HEK293 (cell line): Measurements from ENCODE around the gene SLC7A14.
A peak's percentile ranks its signal among the peaks of the same experiment; 100 is the strongest.

ENCODE experiments used
- CTCF ChIA-PET: fragments of 350-600 bp; formaldehyde crosslinking; extraction: SDS; loops from one replicate; lab custom pipeline; 2021; ENCODE audit warnings: antibody characterized with exemption; lab: Yijun Ruan, JAX
- POLR2A ChIA-PET: fragments of 300-600 bp; formaldehyde crosslinking; extraction: SDS; loops from one replicate; lab custom pipeline; 2020; ENCODE audit warnings: antibody characterized with exemption, inconsistent platforms; lab: Yijun Ruan, JAX
- H3K27ac ChIP-seq: fragments of 200-500 bp; sonication (Bioruptor generic); 2 replicates; pipeline ENCODE4 v1.5.1; 2014; ENCODE audit warnings: low read depth, low read length, control low read depth, inconsistent platforms; ENCODE audit errors: extremely low read depth
- H3K36me3 ChIP-seq, 2 experiments: fragments of 200-500 bp in 1 of 2; sonication (Bioruptor generic) in 1 of 2; 1 replicate in 1 of 2; 2 replicates in 1 of 2; pipeline ENCODE4 v1.5.1; 2014 to 2017; ENCODE audit warnings: inconsistent platforms in 2 of 2, low read length in 2 of 2; ENCODE audit not compliant: control insufficient read depth in 2 of 2, insufficient read depth in 1 of 2
- H3K4me1 ChIP-seq: fragments of 200-500 bp; sonication (Bioruptor generic); 2 replicates; pipeline ENCODE4 v1.5.1; 2014; ENCODE audit warnings: mild to moderate bottlenecking, low read length, inconsistent platforms; ENCODE audit not compliant: control insufficient read depth, insufficient read depth
- H3K4me3 ChIP-seq: 2 replicates; pipeline ENCODE4 v1.5.1; 2011; ENCODE audit warnings: low read depth, mild to moderate bottlenecking, control low read depth, low read length, moderate library complexity
- H3K9me3 ChIP-seq: fragments of 200-500 bp; sonication (Bioruptor generic); 2 replicates; pipeline ENCODE4 v1.5.1; 2014; ENCODE audit warnings: low read depth, low read length, inconsistent platforms; ENCODE audit not compliant: control insufficient read depth, insufficient read depth
- AEBP2 ChIP-seq: fragments of 450-650 bp; formaldehyde crosslinking; IDR thresholded peaks from 2 replicates; pipeline ENCODE4 v1.5.1; 2016; ENCODE audit warnings: missing biosample characterization, missing genetic modification characterization, borderline replicate concordance
- BCL11B ChIP-seq: fragments of 450-650 bp; formaldehyde crosslinking; IDR thresholded peaks from 2 replicates; pipeline ENCODE4 v1.5.1; 2016; ENCODE audit warnings: low read depth, missing biosample characterization, missing genetic modification characterization
- EGR2 ChIP-seq: fragments of 450-650 bp; formaldehyde crosslinking; IDR thresholded peaks from 2 replicates; pipeline ENCODE4 v1.5.1; 2016; ENCODE audit warnings: low read depth, missing biosample characterization, missing genetic modification characterization
- KLF16 ChIP-seq: fragments of 450-650 bp; formaldehyde crosslinking; IDR thresholded peaks from 2 replicates; pipeline ENCODE4 v1.5.1; 2017; ENCODE audit warnings: missing biosample characterization, missing genetic modification characterization
- PRDM1 ChIP-seq: fragments of 450-650 bp; formaldehyde crosslinking; IDR thresholded peaks from 2 replicates; pipeline ENCODE4; 2016; ENCODE audit warnings: missing biosample characterization, missing genetic modification characterization
- RBAK ChIP-seq: fragments of 450-650 bp; formaldehyde crosslinking; IDR thresholded peaks from 2 replicates; pipeline ENCODE4 v1.5.1; 2016; ENCODE audit warnings: missing biosample characterization, missing genetic modification characterization
- REPIN1 ChIP-seq: fragments of 450-650 bp; formaldehyde crosslinking; IDR thresholded peaks from 2 replicates; pipeline ENCODE4 v1.5.1; 2017; ENCODE audit warnings: missing biosample characterization, missing genetic modification characterization, low read depth
- SETDB1 ChIP-seq: IDR thresholded peaks from one replicate; pipeline ENCODE4 v1.6.1; 2017; ENCODE audit warnings: mild to moderate bottlenecking, low read length, moderate library complexity, mixed read lengths; ENCODE audit not compliant: insufficient read length
- SP7 ChIP-seq: fragments of 450-650 bp; formaldehyde crosslinking; IDR thresholded peaks from 2 replicates; pipeline ENCODE4 v1.5.1; 2016; ENCODE audit warnings: missing biosample characterization, missing genetic modification characterization
- YY1 ChIP-seq: fragments of 450-650 bp; formaldehyde crosslinking; IDR thresholded peaks from 2 replicates; pipeline ENCODE4 v1.5.1; 2018; ENCODE audit warnings: missing biosample characterization, missing genetic modification characterization
- YY2 ChIP-seq: fragments of 450-650 bp; formaldehyde crosslinking; IDR thresholded peaks from 2 replicates; pipeline ENCODE4 v1.5.1; 2016; ENCODE audit warnings: missing biosample characterization, missing genetic modification characterization
- ZBTB21 ChIP-seq: fragments of 450-650 bp; formaldehyde crosslinking; IDR thresholded peaks from 2 replicates; pipeline ENCODE4 v1.5.1; 2017; ENCODE audit warnings: missing biosample characterization, missing genetic modification characterization
- ZIC2 ChIP-seq: fragments of 450-650 bp; formaldehyde crosslinking; IDR thresholded peaks from 2 replicates; pipeline ENCODE4 v1.5.1; 2016; ENCODE audit warnings: missing biosample characterization, missing genetic modification characterization
- ZNF248 ChIP-seq: fragments of 450-650 bp; formaldehyde crosslinking; IDR thresholded peaks from 2 replicates; pipeline ENCODE4 v1.5.1; 2017; ENCODE audit warnings: missing biosample characterization, missing genetic modification characterization
- ZNF311 ChIP-seq: fragments of 450-650 bp; formaldehyde crosslinking; IDR thresholded peaks from 2 replicates; pipeline ENCODE4 v1.5.1; 2017; ENCODE audit warnings: missing biosample characterization, missing genetic modification characterization, borderline replicate concordance
- ZNF335 ChIP-seq: fragments of 450-650 bp; formaldehyde crosslinking; conservative IDR thresholded peaks from 2 replicates; pipeline ENCODE4 v1.5.1; 2016; ENCODE audit warnings: missing biosample characterization, missing genetic modification characterization
- ZNF354C ChIP-seq: fragments of 450-650 bp; formaldehyde crosslinking; IDR thresholded peaks from 2 replicates; pipeline ENCODE4 v1.5.1; 2016; ENCODE audit warnings: missing biosample characterization, missing genetic modification characterization, low read depth, borderline replicate concordance
- ZNF398 ChIP-seq: fragments of 450-650 bp; formaldehyde crosslinking; IDR thresholded peaks from 2 replicates; pipeline ENCODE4 v1.5.1; 2017; ENCODE audit warnings: missing biosample characterization, missing genetic modification characterization
- ZNF433 ChIP-seq: fragments of 450-650 bp; formaldehyde crosslinking; IDR thresholded peaks from 2 replicates; pipeline ENCODE4 v1.5.1; 2016; ENCODE audit warnings: missing biosample characterization, missing genetic modification characterization, low read depth
- ZNF473 ChIP-seq: fragments of 450-650 bp; formaldehyde crosslinking; IDR thresholded peaks from 2 replicates; pipeline ENCODE4 v1.5.1; 2017; ENCODE audit warnings: missing biosample characterization, missing genetic modification characterization
- ZNF518A ChIP-seq: fragments of 450-650 bp; formaldehyde crosslinking; conservative IDR thresholded peaks from 2 replicates; pipeline ENCODE4 v1.5.1; 2016; ENCODE audit warnings: low read depth, missing biosample characterization, missing genetic modification characterization
- ZNF626 ChIP-seq: fragments of 450-650 bp; sonication (Bioruptor Pico); formaldehyde crosslinking; IDR thresholded peaks from 2 replicates; pipeline ENCODE4 v1.5.1; 2018; ENCODE audit warnings: missing biosample characterization, missing genetic modification characterization, inconsistent platforms
- ZNF670 ChIP-seq: fragments of 450-650 bp; formaldehyde crosslinking; IDR thresholded peaks from 2 replicates; pipeline ENCODE4 v1.5.1; 2016; ENCODE audit warnings: missing biosample characterization, missing genetic modification characterization, low read depth
- ZNF843 ChIP-seq: fragments of 450-650 bp; formaldehyde crosslinking; IDR thresholded peaks from 2 replicates; pipeline ENCODE4 v1.5.1; 2016; ENCODE audit warnings: missing biosample characterization, missing genetic modification characterization

Gene SLC7A14

GRCh38 chr3:170450039-170450438 lies 135.8 kb downstream of the SLC7A14 start (continued):
- TF ChIP-seq ZNF248 (tag by site-specific recombination), result no peak
- TF ChIP-seq EGR2, result no peak
- no peak for TF ChIP-seq YY2 (tag by site-specific recombination)
- TF ChIP-seq ZNF473 (tag by site-specific recombination), result no peak

GRCh38 chr3:170448584-170448983 lies 137.3 kb downstream of the SLC7A14 start:
- Histone ChIP-seq H3K36me3 (no peaks in the 10 kb centered on the region), H3K4me3 (no peak overlapping the region), H3K4me1 (no peaks in the 10 kb centered on the region), H3K9me3 (no peaks in the 10 kb centered on the region), H3K27ac (no peak overlapping the region)
- ChIA-PET CTCF (interaction anchor here (0.6 to 1.2 kb wide), 2 partner anchors 351 to 363 kb away, joined by 4 to 6 read pairs; no protein-coding TSS in a partner anchor), POLR2A (no interaction called here)
- TF ChIP-seq PRDM1 (tag by site-specific recombination) (peak; percentile 88), ZNF335 (no peak)

GRCh38 chr3:170443457-170443856 lies 142.4 kb downstream of the SLC7A14 start:
- H3K4me1 ChIP-seq, result no peaks in the 10 kb centered on the region
- CTCF ChIA-PET, result interaction anchor here (1.7 kb wide), 1 partner anchor 30 kb away, joined by 3 read pairs; no protein-coding TSS in a partner anchor
- no peak overlapping the region for H3K4me3 ChIP-seq
- no peaks in the 10 kb centered on the region for H3K36me3 ChIP-seq
- TF ChIP-seq ZNF354C (tag by site-specific recombination), result no peak
- TF ChIP-seq ZNF311, result no peak
- TF ChIP-seq ZIC2 (tag by site-specific recombination), result no peak
- TF ChIP-seq BCL11B (tag by site-specific recombination), result no peak
- TF ChIP-seq AEBP2 (tag by site-specific recombination), result no peak
- no peak for TF ChIP-seq ZNF398 (tag by site-specific recombination)
- TF ChIP-seq ZNF843, result no peak
- TF ChIP-seq REPIN1 (tag by site-specific recombination), result no peak
- TF ChIP-seq PRDM1 (tag by site-specific recombination), result no peak
- TF ChIP-seq ZBTB21, result no peak
- TF ChIP-seq ZNF433 (tag by site-specific recombination), result no peak
- TF ChIP-seq ZNF626 (tag by site-specific recombination), result no peak
- no peak for TF ChIP-seq ZNF518A (tag by site-specific recombination)
- no peak for TF ChIP-seq SETDB1
- TF ChIP-seq RBAK (tag by site-specific recombination), result no peak
- no peak for TF ChIP-seq SP7 (tag by site-specific recombination)
- no peak for TF ChIP-seq ZNF670 (tag by site-specific recombination)
- no peak for TF ChIP-seq KLF16 (tag by site-specific recombination)
- TF ChIP-seq YY1, result no peak
- no peak overlapping the region for H3K27ac ChIP-seq
- H3K9me3 ChIP-seq, result no peaks in the 10 kb centered on the region
- POLR2A ChIA-PET, result no interaction called here
